GM21619 (cell line): ENCODE data around the gene MUC15.

Experiments used
- ATAC-seq: cut with Tn5 transposase; IDR thresholded peaks from one replicate; pipeline ENCODE4 v1.9.1; 2021; ENCODE audit not compliant: unreplicated experiment

Gene MUC15

DNA sequence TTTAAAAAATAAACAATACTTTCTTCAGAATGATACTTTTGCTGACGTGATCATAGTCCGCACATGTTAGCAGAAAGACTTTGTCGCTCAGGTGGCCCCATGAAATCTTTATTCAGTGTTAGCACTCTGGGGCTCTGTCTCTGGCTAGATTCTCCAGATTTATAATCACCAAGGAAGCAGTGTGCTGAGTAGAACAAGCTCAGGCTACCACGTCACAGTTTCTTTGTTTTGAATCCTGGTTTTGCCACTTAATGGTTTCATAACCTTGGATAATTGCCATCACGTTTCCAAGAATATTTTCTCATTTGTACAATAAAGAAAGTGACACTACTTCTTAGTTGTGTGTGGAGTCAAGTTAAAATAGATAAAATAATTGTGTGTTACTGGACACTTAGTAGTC, 3.9 kb upstream of the MUC15 start:
- no peak for ATAC-seq

DNA sequence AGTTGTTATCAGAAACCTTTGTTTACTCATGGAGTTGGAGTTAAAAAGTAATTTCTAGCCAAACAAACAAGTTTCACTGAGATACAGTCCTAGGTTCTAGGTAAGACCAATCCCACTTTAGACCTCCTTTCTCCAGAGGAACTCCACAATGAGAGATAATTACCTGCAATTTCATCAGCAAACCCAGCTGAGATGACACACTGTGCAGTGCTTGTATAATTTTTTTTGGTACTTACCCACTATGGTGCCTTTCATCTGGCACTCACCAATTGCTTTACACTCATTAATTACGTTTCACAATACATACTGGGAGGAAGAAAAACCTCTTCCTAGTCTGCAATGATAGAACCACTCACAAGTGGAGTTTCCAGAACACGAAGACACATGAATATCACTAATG, 1.8 kb upstream of the MUC15 start:
- ATAC-seq: no peak

DNA sequence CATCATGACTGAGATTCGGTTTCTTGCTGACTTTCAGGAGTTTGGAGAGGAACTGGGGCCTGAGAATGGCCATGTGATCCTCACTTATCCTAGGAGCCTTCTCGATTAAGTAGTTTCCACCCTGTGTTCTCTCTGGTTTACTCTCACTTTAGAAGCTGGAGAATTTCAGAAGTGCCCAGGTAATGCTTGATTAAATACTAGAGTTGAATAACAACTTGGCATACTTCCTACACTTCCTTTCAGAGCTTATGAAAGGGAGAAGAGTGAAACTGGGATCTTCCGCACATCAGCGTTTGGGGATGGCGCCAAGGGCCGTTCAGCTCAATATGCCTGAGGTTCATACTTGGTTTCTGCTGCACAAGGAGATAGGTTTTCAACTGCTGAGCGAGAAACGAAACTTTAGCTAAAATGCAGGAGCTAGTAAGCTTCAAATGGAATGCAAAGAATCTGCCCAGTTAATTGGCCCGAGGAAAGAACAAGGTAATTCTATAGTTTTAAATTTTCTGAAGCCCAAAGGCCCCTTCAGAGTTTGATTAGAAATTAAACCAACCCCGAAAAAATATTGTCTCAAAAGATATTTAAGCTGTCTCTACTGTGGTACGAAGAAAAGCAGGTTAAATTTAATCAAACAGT, 823 bp upstream of the MUC15 start:
- ATAC-seq: no peak

DNA sequence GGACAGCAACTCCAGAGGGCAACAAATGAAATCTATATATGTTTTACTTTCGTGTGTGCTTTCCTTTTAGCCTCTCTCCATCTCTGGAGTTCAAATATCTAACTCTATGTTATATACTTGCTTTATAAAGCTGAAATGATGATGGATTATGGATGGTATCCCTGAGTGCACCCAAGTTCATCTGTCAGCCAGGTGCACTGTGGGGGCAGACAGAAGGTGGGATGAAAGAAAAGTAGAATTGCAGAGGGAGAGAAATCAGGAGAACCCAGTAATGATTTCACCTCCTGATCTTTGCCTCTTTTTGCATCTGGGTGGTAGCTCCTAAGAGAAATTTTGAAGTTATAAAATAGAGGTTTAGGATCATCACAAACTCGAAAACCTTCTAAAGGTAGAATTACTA, 2.4 kb downstream of the MUC15 start:
- ATAC-seq: no peak

DNA sequence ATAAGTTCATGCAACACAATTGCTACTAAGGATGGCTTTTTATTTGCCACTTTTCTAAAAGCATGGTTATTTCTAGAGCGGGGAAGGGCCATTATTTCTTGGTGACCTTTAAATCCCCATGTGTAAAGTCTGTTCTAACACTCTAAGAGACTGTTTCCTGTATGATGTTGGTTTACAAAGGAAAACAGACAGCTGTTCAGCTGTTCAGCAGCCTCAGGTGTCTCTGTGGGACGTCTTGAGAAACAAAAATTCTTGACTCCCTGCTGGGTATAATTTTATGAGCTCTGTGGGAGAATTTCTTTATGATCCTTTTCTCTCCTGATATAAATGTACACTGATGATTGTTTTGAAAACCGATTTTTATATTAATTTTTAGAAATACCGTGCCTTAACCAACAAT, 13.9 kb downstream of the MUC15 start:
- no peak for ATAC-seq

DNA sequence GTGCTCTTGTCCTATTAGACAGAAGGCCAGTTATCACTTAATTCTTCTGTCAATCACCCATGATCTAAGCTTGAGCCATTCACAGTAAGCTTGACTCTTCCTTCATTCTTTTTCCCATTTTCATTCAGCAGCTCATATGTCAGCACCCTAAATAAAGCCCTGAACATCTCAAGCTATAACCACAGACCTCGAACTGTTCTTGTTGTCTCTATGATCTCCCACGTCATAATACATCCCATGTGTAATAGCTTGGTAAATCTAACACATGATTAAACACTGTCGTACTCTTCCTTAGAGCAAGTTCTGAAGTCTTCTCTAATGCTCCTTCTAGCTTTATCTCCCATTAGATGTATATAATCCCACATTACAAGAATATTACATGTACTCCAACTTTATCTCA, 14.4 kb downstream of the MUC15 start:
- ATAC-seq: no peak

DNA sequence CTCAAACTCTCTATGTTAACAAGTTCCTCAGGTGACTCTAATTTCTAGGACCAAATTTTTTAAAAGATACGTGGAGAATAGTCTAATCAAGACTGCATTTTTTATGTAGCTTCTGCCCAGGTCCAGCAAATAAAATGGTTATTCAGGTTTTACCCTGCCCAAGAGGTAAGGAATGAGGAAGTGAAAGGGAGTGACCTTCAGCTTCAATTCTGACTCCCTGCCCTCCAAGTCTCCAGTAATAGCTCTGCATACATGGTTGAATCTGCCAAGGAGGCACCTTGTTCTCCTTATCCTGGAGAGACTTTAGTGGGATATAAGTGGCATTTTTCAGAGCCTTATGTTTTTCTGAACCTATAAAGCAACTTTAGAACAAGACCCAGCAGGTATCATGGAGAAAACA, 15.5 kb downstream of the MUC15 start:
- ATAC-seq: no peak

DNA sequence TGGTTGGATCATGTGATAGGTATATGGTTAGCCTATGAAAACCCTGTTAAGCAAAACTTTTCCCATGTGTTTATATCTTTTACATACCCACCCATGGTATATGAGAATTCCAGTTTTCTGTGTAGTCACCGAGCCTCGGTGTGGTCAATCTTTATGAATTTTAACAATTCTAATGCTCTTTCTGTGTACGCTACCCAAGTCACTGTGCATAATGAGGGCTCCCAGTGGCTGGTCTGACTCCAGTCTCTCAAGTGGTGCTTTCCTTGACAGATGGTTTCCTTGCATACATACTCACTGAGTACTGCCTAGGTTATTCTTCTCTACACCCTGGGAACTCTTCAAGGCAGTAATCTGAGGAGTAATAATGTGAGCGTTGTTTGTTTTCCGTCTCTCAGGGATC, 17.6 kb downstream of the MUC15 start:
- ATAC-seq: no peak

DNA sequence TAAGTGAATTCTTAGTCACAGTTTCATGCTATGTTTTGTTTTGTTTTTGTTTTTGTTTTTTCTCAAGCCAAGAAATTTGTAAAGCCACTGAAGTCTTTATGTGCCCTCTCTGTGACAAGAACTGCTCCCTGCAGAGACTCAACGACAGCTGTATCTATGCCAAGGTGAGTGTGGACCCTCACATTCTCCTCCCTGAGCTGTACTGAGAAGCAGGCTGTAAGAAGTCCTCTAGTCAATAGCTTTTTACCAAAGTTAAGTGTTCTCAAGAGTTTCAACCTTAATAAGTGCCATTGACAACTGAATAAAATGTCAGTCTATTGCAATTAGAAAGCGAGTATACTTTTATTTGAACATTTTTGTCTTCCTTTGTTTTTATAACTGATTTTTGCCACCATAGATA, 18.9 kb downstream of the MUC15 start:
- ATAC-seq: no peak

DNA sequence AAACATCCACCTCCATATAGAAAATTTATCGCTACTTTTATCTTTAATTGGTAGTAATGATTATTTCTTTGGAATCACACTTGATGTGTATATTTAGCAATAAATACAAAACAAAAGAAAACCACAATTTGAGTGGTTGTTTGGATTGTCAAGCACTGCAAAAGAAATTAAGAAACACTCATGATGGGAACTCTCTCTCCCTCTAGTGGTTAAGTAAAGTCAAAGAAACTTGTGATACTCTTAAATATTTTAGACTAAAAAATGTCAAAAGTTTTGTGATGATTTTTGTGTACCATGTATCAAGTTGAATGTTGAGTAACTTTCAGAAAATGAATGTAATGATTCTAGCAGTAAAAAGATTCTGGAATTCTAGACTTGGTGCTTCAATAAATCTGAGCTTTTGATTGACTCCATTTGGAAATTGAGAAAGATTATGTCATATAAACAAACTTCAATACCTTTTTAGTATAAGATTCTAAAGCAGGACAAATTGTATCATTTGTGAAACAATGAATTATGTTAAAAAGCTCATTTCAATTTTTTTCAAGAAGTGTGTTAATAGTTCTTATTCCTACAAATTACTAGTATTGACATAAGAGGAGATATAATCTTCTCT, 20.8 kb downstream of the MUC15 start:
- ATAC-seq: no peak

DNA sequence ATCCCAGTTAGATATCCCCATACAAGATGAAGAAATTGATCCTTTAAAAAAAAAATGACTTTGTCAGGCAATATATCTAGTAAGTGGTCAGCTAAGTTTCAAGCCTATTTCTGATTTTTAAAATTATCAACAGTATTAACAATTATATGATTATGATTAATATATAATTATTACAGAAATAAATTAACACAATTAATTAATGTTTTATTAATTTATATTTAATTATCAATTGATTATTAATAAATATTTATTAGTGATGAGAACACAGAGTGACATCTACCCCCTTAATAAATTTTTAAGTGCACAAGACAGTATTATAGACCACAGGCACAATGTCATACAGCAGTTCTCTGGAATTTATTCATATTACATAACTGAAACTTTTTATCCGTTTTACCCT, 22.0 kb downstream of the MUC15 start:
- ATAC-seq: no peak

DNA sequence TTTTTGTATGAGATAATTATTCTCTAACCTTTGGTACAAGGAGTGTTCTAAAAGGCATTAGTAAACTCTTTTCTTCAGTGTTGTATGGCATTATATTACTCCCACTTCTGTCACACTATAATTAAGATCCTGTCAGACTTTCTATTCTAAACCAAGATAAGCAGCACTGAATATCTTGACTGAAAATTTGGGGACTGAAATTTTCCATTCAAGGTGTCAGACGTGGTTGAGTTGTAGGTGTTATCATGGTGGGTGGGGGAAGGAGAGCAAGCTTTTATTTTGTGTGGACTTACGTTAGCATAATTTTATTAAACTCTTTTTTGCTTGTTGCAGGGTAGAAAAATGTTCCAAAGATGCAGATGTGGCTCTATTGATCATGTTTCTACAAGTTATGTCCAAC, 22.9 kb downstream of the MUC15 start:
- no peak for ATAC-seq

DNA sequence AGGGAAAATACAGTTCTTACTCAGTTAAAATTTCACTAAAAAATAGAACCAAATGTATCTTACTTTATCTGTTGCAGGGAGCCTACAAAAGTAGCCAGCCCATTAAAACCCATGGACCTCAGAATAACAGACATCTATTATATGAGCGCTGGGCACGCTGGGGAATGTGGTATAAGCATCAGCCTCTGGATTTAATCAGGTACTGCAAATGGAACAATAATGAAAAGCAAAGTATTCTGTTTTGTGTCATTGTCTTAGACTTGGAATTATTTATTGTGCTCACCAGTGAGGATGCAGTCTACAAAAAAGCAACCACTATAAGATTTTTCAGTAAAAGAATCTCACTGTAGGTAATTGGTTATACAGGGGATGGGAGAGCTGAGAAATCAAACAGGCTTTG, 30.2 kb downstream of the MUC15 start:
- no peak for ATAC-seq

DNA sequence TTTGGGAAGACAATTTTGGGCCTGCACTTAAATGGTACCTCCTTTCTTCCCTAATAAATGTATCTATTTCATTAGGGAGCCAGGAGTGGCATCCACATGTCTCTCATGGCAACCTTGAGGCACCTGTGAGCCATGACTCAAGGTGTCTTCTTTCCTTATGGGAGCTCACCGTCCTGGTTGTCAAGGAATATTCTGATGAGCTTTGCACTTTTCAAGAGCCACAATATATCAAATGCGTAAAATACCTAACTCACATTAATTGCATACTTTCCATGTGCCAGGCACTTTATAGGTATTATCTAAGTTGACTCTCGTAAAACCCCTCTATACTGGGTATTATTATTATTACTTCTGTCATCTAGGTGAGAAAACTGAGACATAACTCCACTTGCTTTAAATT, 32.5 kb downstream of the MUC15 start:
- no peak for ATAC-seq

DNA sequence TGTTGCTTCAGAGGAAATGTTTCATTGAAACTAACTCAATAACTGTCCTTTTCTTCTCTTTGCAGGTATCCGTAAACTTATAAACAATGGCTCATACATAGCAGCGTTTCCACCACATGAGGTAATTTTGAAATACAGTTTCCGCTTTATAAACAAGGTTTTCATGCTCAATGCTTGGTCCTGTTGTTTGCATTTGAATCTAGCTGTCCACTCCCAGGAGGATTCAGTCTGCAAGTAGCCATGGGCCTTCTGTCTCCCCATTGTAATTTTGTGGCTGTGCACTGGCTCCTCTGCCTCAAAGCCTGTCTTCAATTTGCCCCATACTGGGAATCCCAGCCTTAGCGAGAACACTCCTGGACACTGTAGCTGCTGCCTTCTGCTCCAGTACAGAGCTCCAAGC, 34.7 kb downstream of the MUC15 start:
- ATAC-seq: no peak

DNA sequence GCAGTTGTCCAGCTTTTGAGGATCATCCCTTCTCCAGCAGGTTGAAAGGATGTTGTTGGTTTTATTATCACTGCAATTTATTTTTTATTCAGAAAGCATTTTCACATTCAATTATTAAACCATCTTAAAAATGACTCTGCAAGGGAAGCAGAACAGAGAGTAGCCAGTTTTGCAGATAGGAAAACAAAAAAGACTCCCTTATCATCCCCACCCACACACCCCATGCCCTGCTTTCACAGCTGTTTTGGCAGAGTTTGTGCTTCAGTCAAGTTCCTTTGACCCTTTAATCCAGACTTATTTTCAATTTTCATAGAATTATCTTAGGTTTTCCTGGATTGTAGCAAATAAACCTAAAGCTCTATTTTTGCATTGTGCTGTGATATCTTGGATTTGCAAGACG, 44.4 kb downstream of the MUC15 start:
- ATAC-seq: no peak

DNA sequence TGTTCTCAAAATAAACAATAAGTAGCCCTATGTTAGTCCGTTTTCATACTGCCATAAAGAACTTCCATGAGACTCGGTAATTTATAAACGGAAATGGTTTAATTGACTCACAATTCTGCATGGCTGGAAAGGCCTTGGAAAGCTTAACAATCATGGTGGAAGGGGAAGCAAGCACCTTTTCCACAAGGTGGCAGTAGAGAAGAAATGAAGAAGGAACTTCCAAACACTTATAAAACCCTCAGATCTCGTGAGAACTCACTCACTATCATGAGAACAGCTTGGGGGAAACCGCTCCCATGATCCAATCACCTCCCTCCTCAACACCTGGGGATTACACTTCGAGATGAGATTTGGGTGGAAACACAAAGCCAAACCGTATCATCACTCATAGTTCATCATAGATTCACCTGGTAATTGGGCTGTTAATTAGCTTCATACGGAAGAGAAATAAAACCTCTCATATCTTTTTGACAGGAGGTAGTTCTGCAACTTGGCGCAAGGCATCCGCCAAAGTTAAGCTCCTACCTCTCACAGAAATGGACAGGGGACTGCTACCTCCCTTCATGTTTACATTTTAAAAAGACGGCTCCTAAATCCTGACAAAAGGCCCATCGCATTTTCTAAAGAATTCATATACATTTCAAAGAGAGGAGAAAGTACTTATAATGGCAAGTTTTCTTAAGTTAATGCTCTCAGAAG, 49.0 kb downstream of the MUC15 start:
- no peak for ATAC-seq

DNA sequence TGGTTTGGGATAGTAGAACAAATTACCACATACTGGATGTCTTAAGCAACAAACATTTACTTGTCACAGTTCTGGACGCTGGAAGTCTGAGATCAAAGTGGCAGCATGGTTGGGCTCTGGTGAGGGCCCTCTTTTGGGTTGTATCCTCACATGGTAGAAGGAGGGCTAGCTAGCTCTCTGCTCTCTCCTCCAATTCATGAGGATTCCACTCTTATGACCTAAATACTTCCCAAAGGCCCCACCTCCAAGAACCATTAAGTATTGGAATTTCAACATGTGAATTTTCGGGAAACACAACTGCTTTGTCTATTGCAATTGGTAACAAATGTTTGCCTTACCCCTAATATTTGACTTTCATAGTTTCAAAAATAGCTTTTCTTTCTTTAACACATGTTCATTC, 52.6 kb downstream of the MUC15 start:
- no peak for ATAC-seq

DNA sequence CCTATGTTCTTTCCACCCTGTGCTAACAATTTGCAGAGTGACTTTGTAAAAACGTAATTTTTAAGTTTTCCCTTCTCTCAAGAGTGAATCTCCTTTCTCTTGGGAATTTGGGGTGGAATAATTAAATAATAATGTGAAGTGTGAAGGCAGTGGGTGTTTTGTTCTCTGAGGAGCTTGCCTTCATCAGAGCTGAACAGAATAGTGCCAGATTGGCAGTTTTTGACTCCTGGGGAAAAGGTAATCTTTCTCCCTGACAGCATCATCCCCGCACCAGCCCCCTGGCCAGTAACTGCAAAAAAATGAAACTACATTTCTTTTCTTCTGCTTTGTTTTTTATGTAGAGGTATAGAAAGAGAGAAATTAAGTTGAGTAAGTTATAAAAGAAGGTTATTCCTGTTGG, 59.9 kb downstream of the MUC15 start:
- no peak for ATAC-seq

DNA sequence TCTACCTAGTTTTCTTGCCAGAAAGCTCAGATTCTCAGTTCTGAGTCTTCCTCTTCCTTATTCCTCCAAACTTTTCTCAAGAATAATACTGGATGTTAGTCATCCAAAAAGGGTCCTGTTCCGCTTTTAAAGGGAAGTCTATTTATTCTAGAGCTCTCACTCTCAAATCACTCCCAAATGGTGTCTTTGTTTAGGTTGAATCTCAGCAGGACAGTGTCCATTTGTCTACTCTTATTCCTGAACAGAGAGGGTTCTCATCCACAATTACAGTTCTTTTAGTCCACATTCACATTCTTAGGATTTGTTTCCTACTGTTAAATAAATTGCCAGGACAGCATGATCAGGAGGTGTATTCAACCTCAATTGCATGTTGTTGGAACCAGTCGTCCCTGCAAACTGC, 61.3 kb downstream of the MUC15 start:
- no peak for ATAC-seq

DNA sequence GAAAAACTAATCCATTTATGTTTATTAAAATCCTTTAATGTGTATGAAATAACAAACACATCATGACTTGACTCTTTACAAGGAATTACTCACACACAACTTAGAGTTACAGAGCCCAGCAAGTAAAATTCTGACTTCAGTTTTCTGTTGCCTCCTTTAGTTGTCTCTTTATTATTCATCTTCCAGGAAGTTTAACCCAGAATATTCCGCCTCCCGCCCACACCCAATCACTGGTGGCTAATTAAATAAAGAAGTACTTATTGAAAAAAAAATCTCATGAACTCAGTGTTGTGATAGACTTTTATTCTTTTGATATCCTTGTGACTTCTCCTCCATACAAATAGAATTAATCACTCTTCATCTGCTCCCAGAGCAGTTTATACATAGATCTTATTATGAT, 61.9 kb downstream of the MUC15 start:
- ATAC-seq: no peak
